GM12873 (cell line): ENCODE measurements around the gene TIMM44.
A peak's percentile ranks its signal among the peaks of the same experiment; 100 is the strongest.

Experiments
- TF ChIP-seq, protein P1 (sequence below): IDR thresholded peaks from 2 replicates; pipeline ENCODE4 v1.5.1; 2012; ENCODE audit warnings: low read depth, mild to moderate bottlenecking, moderate library complexity, low read length, control low read depth; ENCODE audit not compliant: insufficient read depth; ENCODE audit errors: missing control alignments

The TIMM44 gene

DNA sequence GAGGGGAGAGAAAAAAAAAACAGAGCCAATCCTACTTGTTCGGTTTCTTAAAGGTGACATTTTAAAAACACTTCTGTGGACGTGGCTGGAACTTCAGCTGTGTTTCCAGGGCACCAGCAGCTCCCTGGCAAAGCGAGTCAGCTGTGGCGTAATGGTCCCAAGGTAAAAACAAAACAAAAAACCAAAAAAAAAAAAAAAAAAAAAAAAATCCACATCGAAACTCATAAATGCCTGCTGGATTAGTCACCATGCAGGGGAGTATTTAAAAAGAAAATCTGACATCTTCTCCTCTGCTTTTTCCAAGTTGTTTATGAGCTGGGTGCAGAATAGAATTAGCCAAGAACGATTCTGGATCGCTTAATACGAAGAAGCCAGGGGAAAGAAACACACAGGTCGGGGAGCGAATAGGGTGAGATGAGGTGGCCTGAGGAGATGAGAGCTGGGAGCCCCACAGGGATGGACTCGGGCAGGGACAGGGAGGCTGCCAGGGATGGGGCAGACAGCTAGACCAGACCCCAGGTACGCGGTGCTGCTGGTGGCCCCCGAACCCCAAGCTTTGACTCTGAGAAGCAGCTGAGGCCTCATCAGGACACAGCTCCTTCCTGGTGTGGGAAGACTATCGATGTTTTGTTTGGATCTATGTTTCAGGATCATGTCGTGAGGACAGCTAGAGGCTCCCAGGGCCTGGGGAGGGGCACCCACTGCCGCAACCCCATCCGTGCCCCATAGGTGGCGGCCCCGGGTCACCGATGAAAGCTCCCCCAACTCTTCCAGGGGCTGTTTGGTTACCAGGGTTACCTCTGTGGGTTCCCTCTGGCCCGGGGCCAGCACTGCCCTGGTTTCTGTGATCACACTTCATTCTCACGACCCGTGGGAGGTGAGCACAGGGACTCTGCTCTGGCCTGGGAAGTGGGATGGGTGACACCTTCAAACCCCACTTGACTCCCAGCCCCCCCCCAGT, 14.4 kb downstream of the TIMM44 start:
- TF ChIP-seq, protein P1, sequence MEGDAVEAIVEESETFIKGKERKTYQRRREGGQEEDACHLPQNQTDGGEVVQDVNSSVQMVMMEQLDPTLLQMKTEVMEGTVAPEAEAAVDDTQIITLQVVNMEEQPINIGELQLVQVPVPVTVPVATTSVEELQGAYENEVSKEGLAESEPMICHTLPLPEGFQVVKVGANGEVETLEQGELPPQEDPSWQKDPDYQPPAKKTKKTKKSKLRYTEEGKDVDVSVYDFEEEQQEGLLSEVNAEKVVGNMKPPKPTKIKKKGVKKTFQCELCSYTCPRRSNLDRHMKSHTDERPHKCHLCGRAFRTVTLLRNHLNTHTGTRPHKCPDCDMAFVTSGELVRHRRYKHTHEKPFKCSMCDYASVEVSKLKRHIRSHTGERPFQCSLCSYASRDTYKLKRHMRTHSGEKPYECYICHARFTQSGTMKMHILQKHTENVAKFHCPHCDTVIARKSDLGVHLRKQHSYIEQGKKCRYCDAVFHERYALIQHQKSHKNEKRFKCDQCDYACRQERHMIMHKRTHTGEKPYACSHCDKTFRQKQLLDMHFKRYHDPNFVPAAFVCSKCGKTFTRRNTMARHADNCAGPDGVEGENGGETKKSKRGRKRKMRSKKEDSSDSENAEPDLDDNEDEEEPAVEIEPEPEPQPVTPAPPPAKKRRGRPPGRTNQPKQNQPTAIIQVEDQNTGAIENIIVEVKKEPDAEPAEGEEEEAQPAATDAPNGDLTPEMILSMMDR: peak; percentile 68

DNA sequence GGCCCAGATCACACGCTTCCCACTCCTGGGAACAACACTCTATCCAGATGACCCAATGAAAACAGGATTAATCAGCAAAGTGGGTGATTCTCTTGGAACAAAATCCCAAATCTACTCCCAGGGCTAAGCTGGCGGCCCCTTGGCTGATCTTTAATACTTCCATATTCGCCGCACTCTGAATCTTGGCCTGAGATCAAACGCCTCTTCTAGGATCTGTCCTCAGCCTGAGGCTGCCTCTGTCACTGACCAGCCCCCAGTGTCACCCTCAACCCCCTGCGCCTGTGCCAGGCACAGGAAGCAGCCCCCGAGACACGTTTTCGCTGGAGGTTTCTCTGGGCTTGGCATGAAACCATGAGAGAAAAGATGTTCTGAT, 15.1 kb downstream of the TIMM44 start:
- TF ChIP-seq, protein P1: no peak

DNA sequence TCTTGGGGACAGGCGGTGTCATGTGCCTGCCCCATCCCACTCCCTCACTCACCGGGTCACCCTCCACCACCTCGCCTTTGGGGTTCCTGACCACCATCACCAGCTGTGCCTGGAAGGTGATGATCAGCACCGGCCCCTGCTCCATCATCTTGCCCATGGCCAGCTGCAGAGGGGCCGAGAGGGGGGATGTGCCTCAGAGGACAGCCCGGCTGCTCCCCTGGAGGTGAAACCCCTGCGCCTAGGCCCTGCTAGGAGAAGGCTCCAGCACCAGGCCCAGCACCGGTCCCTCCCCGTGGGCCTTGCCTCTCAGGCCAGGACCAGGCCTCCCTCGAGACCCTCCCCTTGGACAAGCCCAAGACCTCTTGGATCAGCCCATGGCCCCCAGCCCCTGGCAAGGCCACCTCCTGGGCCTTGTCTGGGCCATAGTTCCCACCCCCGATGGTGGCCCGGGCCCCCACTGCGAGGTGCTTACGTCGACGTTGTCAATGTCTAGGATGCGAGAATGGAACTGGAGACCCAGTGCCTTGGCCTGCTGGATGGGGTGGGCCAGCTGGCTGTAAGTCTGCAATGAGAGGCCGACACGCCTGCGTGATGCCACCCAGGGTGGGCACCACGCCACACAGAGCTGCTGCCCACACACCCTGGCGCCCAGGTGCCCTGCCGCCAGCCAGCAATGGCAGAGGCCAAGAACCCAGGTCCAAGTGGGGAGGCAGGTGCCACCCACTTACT, 15.7 kb downstream of the TIMM44 start:
- TF ChIP-seq, protein P1: no peak

DNA sequence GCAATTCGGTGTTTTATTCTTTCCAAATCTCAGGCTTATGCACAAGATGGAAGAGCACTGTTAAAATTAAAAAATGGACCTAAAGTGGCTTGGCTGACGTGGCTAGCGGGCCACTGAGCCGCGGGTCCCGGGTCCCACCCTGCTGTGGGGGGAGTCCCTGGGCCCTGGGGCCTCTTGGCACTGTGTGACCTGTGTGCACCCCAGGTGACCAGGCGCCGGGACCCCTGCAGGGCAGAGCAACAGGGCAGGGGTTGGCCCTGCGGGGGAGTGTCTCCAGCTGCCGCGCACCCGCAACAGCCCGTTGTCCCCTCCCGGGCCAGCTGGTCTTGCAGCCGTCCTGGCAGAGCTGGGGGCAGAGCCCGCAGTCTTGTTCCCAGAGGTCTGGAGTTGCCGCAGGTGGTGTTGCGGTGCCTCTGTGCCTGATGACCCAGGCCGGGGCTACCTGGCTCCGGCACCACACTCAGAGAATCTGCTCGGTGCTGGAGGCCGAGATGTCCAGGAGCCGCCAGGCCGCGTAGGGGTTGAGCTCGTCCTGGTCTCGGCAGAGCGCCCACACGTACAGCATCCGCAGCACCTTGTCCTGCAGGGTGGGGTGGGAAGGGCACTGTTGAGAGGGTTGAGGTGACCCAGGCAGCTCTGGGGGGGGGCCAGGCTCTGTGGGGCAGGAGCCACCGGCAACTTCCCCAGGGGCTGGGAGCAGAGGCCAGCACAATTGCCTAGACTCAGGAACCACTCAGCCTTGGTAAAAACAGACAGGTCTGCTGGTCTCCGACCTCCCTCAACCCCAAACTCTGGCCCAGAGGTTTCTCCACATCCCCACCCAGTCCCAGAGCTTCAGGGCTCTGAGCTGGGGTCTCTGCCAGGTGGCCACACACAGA, 16.5 kb downstream of the TIMM44 start:
- TF ChIP-seq, protein P1: no peak

DNA sequence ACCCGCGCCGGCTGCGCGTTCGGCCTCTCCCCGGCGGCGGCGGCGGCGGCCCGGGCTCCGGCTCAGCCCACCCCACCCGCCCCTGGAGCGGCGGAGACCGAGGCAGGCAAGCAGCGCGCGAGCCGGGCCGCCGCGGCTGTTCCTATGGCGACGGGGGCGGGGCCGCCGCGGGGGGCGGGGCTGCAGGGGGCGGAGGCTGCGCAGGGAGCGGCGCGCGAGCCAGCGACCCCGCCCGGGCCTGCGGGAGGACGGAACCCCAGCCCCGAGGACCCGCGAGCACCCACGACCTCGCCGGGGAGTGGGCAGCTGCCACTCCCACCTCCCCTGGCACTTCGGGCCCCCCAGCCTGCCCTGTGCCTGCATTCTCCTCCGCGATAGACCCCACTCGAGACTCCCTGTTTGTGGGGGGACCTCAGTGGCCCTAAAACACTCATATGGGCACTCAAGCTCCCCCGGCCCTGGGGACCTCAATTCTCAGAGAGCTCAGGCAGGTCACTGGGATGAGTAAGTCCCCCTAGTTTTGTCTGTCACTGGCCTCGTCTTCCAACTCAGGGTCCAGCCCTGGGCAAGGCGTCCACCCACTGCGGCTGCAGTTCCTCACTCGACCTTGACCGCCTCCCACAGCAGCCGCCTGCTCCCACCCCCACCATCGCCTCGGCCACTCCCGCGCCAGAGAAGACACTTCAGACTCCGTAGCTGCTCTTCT, 17.3 kb downstream of the TIMM44 start, which contains the start of gene CTXN1:
TSS of gene CTXN1 (minus strand) at position 115 of the 706 bp plus-strand sequence. CDS start 597 bp downstream, outside the sequence.
- TF ChIP-seq, protein P1: no peak

DNA sequence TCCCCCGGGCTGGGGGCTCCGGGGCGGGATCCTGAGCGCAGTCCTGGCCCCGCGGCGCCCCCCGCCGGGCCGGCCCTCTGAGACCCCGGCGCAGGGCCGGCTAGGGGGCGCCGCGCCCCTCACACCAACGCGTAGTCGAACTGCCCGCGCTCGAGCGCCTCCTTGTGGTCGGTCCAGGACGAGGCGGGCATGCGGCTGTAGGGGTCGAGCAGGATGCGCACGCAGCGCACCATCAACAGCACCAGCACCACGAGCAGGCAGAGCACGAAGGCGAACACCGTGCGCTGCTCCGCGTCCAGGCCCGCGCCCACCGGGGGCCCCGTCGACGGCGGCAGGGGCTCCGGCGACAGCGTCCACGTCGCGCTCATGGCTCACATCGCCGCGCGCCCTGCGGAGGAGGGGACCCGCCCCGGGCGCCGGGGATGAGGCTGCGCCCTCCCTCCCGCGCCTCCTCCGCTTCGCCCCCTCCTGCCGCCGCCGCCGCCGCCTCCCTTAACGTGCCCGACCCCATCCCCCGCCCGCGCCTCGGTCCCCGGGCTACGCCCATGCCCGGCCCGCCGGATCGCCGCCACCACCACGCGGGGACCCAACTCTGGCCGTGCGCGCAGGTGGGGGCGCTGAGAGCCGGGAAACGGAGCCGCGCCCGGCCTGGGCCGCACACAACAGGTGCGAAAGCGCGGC, 18.2 kb downstream of the TIMM44 start:
- TF ChIP-seq, protein P1: peak; percentile 89
